Measurements from ENCODE around the gene ITGB2.

Gene ITGB2

GRCh38 chr21:44865561-44866280 is 55.0 kb downstream of the ITGB2 start:
- no peak for DNase-seq

- no peak for DNase-seq
Measured at GRCh38 chr21:44862869-44863685, 57.6 kb downstream of the ITGB2 start.

- no peak for DNase-seq
Measured at GRCh38 chr21:44858791-44859190, 61.9 kb downstream of the ITGB2 start.

GRCh38 chr21:44858291-44858690 is 62.4 kb downstream of the ITGB2 start:
- no peak for DNase-seq

- DNase-seq = no peak
Measured at GRCh38 chr21:44857127-44857892, 63.4 kb downstream of the ITGB2 start.

- no peak for DNase-seq
Measured at GRCh38 chr21:44856131-44856530, 64.6 kb downstream of the ITGB2 start.

- DNase-seq = no peak
Measured at GRCh38 chr21:44855572-44855971, 65.1 kb downstream of the ITGB2 start.

- no peak for DNase-seq
Measured at GRCh38 chr21:44854664-44855446, 65.8 kb downstream of the ITGB2 start.

GRCh38 chr21:44854391-44854663 is 66.4 kb downstream of the ITGB2 start:
- no peak for DNase-seq

- DNase-seq = no peak
Measured at GRCh38 chr21:44853601-44854390, 66.9 kb downstream of the ITGB2 start.

GRCh38 chr21:44850905-44851657 is 69.6 kb downstream of the ITGB2 start:
- DNase-seq = no peak

GRCh38 chr21:44850208-44850800 is 70.4 kb downstream of the ITGB2 start:
- DNase-seq = no peak

GRCh38 chr21:44849616-44850130 is 71.0 kb downstream of the ITGB2 start:
- DNase-seq = no peak

GRCh38 chr21:44848821-44849521 is 71.7 kb downstream of the ITGB2 start:
- DNase-seq = no peak

- no peak for DNase-seq
Measured at GRCh38 chr21:44847261-44848056, 73.2 kb downstream of the ITGB2 start.

GRCh38 chr21:44846485-44847260 is 74.0 kb downstream of the ITGB2 start:
- no peak for DNase-seq

GRCh38 chr21:44846224-44846484 is 74.5 kb downstream of the ITGB2 start:
- no peak for DNase-seq

GRCh38 chr21:44845418-44846223 is 75.1 kb downstream of the ITGB2 start:
- DNase-seq = peak; percentile 28

All from COR-L47 (cell line).